HG02571 (cell line): ENCODE results near the gene TEKT2.

Experiments
- ATAC-seq: cut with Tn5 transposase; IDR thresholded peaks from one replicate; pipeline ENCODE4 v1.9.1; 2021; ENCODE audit warnings: mild to moderate bottlenecking, moderate library complexity; ENCODE audit not compliant: unreplicated experiment

The TEKT2 gene

DNA sequence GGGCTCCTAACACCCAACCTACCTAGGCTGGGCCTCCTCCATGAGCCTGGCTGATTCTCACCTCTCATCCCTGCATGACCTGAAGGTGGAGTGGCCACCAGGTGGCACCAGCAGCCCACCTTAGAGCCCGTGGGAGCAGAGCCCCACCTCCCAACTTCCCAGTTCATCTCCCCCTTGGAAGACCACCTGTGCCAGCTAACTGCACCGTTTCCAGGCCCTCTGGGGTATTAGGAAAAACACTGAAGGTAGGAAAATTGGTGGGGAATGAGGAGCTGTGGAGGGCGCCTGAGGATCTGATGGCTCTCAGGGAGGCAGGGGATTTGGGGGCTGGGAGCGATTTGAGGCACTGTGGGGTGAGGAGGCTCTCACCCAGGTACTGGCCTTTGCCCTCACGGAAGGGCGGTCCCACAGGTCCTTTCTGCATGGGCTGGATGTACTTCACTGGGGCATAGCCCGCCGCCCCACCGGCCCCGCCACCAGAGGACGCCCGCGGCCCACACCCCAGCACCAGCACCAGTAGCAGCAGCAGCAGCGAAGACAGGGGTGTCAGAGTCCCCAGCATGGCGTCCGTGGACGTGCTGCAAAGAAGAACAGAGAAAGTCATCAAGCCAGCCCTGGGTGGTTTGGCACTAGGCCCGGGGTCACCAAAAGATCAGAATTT, 15.9 kb downstream of the TEKT2 start:
- no peak for ATAC-seq

DNA sequence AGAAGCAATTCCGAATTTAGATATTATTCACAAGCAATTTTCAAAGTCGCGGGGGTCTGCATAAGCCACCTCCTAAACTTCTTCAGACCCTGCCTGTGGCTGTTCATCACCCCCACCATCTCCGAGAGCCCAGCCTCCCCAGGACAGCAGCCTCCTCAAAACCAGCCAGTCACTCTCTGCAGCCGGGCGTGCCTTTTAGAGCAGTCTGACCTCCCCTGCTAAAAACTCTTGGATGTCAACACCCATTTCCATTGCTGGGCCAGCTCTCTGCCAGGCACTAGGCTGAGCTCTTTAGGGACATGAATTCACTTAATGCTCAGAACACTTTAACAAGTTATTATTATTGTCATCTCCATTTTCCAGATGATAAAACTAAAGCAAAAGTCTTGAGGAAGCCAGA, 16.5 kb downstream of the TEKT2 start:
- ATAC-seq = no peak

DNA sequence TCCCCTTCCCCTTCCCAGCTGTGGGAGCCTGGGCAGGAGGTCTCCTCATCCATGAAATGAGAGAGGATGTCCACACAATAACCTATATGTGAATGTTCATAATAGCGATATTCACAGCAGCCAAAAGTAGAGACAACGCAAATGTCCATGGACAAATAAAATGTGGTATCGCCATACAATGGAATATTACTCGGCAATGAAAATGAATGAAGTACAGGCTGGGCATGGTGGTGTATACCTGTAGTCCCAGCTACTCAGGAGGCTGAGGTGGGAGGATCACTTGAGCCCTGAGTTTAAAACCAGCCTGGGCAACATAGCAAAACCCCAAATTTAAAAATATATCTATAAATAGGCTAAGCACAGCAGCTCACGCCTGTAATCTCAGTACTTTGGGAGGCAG, 17.7 kb downstream of the TEKT2 start:
- ATAC-seq = no peak

DNA sequence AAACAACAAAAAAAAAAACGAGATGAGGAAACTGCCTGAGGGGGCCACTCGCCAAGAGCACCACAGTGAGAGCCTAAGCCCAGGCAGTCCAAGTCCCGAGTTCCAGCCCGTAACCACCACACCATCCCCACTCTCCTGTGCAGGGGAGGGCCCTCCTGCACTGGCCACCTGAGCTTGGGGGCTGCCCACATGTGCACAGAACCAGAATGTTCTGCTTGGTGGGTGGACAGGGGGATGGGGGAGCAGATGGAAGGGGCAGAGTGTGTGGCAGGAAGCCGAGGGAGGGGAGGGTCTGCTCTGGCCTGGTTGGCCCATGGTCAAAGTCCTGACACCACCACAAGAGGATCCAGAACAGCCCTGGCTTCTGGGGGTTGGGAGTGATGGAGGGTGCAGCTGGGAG, 22.4 kb downstream of the TEKT2 start:
- ATAC-seq = no peak

DNA sequence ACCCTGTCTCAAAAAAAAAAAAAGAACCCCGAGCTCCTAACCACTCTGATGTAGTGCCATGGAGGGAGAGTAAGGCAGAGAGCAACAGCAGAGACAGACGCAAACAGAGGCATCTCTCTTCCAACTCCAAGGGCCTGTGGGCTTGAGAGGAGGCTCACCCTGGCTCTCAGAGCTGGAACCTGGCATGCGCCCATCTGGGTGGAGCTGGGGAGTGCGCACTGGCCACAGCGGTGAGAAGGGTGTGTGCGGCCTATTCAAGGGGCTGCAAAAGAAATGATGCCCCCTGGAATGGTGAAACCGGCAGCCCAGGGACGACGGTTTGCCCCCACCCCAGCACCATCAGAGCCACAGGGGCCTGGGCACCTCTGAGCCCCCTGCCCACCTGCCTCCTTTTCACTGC, 23.5 kb downstream of the TEKT2 start:
- no peak for ATAC-seq

DNA sequence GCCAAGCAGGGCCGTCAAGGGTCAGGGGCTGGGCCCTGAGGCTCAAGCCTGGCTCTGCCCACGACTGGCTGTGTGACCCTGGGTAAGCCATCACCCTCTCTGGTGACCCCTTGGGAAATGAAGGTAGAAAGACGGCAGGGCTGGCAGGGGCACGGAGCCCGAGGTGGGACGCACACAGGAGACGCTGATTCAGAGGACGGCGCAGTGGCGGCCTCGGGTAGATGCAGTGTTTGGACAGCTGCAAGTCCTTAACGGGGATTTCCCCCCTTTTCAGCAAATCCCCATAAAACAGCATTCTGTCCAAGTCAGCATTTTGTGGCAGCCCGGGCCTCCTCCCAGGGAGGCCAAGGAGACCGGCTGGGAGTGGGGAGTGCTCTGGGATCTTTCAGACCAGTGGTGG, 24.4 kb downstream of the TEKT2 start:
- no peak for ATAC-seq

DNA sequence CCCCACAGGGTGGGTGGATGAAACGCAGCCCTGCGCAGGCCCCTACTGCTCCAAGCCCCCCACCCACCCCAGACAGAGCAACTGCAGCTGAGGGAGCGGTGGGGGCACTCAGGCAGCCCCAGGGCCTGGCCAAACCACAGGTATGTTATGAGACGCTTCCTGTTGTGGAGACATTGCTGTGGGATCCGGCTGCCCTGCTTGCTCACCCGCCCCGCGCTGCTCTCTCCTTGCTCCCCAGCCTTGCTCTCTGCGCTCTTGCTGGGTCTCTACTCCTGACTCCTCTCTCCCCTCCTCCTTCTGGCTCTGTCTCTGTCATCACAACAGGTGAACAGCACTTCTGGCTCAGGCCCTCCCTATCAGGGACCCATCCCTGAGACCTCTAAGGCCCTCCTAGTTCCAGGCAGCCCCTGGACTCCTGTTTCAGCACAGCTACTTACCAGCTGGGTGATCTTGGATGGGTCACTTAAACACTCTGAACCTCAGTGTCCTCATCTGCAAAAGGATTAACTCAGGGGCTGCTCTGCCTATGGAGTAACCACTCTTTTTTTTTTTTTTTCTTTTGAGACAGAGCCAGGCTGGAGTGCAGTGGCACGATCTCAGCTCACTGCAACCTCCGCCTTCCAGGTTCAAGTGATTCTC, 25.3 kb downstream of the TEKT2 start:
- no peak for ATAC-seq

DNA sequence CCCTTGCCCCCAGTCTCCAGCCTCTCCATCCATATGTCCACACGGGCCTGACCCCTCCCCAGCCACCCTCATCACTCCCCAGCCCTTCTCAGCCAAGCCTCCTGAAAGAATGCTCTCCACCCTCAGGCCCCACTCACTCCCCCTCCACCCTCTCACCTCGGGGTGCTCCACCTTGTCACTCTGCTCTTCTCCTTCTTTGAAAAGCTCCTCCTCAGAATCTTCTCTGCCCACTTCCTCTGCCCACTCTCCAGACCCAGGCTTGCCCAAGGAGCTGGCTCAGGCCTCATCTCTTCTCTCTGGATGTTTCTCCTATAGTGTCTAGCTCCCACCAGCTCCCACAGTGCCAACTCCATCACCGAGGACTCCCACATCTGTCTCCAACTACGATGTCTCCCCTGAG, 27.3 kb downstream of the TEKT2 start:
- no peak for ATAC-seq

DNA sequence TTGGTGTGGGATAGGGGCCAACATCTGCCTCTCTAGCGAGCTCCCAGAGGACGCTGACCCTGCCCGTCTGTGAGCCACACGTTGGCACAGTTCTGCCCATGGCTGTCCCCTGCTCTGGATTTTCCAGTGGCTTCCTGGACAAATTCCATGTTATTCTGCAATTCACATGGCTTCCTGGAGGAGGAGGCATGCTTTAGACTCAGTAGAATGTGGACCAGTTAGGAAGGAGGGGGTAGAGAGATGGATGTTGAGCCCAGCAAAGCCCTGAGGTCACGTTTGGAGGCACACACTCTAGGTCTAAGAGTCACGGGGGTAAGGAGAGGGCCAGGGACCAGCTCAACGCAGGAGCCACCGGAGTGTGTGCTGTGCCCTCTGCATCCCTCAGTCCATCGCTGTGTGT, 28.9 kb downstream of the TEKT2 start:
- ATAC-seq = no peak

DNA sequence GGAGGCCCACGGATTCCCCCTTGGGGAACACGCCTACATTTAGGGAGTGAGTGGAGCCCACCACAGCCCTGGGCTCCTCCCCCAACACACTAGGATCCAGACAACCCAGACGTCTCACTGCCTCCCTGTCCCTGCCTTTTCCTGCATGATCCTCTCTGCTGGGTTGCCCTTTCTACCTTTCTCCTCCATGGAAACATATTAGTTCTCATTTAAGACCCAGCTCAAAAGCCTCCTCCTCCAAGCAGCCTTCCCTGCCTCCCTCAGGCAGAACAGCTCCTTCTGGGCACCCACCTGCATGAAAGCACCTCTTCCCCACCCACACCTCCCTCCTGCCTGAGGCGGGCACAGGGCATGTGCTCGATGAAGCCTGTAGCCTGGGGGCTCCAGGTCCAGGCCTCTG, 30.5 kb downstream of the TEKT2 start:
- ATAC-seq = no peak

DNA sequence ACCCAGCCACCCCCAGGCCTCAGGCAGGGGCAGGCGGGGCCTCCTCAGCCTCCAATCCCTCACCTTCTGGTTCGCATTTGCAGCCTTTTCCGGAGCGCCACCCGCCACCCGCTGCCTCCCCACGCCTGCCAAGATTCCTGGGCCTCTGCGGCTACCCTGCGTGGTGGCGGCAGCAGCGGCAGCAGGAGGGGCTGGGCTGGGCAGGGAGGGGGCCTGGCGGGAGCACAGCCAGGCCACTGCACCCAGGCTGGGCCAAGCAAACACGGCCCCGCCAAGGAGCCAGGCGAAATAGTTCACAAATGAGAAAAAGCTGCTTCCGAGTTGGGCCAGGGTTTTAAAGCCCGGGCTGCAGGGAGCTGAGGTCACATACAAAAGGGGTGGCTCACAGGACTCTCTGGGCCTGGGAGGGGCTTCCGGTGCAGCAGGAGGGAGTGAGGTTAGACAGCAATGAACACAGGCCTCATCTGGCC, 31.3 kb downstream of the TEKT2 start:
- ATAC-seq = no peak

DNA sequence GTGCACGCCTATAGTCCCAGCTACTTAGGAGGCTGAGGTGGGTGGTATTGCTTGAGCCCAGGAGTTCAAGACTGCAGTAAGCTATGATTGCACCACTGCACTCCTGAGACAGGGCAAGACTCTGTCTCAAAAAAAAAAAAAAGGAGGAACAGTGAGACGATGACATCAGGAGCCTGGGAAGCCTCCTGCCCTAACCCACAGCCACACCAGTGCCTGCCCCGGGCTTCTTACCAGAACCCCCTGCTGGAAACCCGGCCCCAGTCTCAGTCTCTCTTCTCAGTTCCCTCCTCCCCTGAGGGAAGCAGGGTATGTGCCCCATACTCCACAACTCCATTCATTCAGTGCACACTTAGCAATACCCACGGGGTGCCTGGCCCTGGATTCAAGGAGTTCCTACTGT, 32.0 kb downstream of the TEKT2 start:
- no peak for ATAC-seq

DNA sequence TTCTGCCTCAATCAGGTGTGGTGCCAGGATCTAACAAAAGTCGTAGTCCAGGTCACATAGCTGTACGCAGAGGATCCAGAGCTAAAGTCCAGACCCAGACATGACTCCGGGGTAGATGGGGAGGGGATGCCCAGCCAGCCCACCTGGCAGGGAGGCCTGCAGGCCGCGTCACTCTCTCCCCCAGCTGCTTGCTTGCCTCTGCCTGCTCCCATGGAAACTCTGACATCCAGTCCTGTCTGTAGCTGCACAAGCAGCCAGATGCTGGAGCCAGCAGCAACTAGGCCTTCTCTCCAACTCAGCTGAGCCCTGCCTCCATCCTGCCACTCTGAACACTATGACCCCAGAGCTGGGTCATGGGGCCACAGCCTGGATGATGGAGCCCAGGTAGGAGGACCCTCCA, 33.0 kb downstream of the TEKT2 start:
- no peak for ATAC-seq

DNA sequence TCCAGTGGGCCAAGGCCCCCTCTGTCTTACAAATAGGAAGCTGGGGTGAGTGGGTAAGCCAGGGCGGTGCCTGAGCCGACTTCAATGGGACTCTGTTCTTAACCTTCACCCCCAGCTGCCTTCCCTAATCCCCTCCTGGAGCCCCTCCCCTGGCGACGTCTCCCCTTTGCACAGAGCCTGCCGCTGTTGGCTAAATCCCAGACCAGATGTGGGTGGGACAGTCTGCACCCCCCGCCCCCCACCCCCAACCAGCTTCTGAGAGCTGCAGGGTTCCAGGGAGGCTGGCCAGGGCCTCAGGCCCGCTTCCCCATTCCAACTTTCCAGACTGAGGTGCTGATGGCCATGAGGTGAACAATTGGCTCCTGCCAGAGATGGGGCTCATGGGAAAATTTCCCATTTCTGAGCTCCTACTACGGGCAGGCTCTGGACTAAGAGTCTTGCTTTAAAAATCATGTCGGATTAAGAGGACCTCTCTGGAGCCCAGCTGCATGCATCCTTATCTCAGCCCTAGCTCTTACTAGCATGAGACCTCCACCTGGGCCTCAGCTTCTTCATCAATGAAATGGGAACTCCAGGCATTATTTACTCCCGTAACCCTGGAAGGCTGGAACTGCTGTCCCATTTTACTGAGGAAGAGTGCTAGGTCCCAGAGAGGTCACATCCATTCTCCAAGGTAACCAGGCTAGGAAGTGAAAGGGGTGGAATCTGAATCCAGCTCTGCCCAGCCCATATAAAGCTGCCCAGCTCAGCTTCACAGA, 34.7 kb downstream of the TEKT2 start:
- no peak for ATAC-seq

DNA sequence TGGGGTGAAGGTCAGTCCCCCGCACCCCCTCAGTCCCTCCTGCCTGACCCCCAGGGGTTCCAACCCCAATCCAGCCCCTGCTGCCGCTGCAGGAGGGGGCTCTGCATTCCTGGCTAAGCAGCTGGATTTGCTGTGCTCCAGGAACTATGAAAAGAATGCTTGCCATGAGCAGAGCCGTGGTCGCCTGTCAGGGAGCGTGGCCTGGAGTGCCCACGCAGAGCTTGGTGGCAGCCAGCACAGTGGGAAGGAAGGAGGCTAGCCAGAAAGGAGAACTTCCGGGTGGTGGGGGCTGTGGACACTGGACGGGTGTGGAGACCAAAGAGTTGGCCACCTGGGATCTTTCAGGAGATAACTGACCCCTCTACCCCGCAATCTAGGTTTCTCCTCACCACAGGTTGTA, 35.6 kb downstream of the TEKT2 start:
- no peak for ATAC-seq

DNA sequence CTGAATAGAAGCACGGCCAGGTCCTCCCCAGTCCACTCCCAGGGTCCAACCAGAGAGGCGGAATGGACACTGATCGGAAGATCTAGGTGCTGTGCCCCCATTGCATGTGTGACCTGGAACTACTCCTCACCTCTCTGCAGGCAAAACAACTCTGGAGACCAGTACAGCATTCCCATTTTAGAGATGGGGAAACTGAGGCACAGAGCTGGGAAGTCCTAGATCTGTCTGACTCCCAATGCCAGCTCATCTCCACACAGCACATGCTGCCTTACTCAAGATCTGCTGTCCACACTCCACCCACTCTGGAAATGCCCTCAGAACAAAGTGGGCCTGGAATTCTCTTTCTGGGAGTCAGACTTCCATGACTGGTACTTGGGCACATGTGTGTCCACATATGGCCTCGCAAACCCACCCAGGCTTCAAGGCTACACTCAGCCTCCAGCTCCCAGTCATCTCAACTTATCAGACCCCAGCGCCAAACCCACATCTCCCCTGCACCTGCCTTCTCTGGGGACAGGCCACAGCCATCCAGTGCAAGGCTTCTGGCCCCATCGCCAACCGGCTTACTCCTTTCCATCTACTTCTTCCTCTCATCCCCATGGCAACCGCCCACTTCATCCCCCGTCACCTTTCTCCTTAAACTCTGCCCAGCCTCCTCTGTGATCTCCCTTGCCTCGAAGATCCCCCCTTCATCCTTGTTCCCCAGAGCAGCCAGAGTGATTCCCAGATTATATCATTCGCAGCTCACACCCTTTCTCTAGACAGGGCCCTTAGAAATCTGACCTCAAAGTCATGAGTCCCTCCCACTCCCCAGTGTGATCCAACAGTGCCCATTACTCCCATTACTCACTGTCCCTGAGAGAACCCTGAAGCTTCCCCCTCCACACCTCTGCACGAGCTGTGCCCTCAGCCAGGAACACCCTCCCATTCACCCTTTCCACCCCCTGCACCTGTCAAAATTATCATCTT, 38.5 kb downstream of the TEKT2 start:
- no peak for ATAC-seq

DNA sequence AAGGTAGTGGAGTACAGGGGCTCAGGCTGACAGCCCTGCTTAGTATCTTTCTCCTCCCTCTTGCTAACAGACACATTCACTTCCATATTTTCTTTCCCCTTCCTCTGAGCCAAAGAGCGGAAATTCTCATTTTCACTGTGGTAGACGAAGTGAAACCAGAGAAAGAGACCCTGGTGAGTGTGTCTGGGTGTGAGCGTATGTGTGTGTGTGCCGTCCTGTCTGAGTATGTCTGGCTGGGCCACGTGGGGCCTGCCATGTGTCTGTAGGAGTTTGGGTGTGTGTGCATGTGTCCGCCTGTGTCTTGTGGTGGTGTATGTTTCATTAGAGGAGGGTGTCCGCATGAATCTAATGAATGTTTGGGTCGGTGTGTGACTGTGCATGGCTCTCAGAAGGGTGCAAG, 39.5 kb downstream of the TEKT2 start:
- no peak for ATAC-seq

DNA sequence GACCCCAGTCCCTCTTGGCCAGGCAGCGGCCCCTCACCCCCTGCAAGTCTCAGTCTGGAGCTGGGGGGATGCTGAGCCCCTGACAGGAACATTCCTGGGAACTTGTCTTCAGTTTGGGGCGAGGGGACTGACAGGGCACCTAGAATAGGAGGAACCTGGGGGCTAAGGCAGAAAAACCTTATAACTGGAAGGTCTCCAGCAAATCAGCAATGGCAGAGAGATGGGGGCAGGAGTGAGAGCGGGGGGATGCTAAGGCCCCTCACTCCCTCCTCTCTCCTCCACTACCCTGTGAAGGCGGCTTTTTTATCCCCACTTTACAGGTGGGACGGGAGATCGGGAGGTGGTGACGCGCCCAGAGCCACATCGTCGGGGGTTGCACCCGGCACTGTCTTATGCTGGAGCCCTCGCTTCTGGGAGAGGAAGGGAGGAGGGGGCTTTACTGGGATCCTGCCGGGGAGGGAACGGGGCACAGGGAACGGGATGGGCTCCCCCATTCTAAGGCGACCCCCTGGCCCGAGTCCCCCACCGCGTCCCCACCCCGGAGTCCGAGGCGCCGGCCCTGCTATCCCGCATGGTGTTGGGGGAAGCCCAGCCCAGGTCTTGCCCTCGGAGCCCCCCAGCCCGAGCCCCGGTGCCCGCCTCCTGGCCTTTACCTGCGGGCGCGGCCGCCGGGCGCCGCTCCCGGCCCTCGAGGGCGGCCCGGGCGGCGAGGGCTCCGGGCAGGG, 40.7 kb downstream of the TEKT2 start:
- ATAC-seq = no peak

DNA sequence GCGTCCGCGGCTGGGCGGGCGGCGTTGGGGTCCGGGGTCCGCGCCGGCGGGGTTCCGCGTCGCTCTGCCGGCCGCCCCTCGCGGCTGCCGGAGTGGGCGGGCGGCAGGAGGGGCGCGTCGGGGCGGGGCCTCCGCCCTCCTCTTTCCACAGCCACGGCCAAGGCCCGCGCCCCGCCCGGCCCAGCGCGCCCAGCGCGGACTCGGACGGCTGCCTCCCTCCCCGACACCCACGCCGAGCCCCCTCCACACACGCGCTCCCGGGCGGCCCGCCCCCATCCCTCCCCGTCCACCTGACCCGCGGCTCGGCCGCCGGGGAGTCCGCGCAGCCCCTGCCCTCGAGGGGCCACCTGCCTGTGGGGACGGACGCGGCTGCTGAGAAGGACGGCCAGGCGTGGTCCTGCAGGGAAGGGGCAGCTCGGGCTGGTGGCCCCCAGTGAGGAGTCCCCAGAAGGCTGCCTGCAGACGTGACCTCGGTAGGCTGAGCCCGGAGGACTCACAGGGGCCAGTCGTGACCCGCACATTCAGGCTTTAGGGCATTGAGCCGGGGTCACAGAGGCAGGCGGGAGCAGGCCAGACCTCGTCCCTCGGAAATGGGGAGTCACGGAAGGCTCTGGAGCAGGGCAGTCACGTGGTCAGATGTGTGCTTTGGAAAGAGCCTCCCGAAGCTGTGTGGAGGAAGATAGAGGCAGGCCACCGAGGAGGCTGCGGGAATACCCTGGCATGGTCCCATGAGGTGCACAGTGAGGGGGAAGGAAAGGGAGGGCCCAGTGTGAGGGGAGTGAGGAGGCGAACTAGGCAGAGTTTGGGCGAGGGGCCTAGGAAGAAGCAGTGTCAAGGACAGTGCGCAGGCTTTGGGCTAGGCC, 41.5 kb downstream of the TEKT2 start, which contains the start of gene COL8A2:
Gene COL8A2, minus strand, starts transcription at position 94 of the 863 bp plus-strand sequence. CDS start 24,980 bp downstream, outside the sequence.
- no peak for ATAC-seq
